GM18507 (cell line): ENCODE results near the gene SULT1B1.

Source experiments
- DNase-seq: peaks from one replicate; pipeline ENCODE4 v3.0.0; 2011; ENCODE audit warnings: low read depth; ENCODE audit not compliant: insufficient read length; ENCODE audit errors: extremely low spot score
- FAIRE-seq: peaks from 2 replicates; lab custom pipeline; 2011; peaks lifted over from hg19 to GRCh38; lab: Jason Lieb, UNC

The SULT1B1 gene

DNA sequence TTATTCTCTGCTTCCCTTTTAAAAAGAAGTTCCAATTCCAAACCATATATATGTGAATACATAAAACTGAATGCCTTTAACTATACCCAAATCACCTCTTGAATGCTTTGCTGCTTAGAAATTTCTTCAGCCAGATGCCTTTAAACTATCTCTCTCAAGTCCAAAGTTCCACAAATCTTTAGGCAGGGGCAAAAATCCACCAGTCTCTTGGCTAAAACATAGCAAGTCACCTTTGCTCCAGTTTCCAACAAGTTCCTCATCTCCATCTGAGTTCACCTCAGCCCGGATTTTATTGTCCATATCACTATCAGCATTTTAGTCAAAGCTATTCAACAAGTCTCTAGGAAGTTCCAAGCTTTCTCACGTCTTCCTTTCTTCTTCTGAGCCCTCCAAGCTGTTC is 49.8 kb downstream of the SULT1B1 start:
- DNase-seq (no peak), FAIRE-seq (no peak)

- DNase-seq (no peak), FAIRE-seq (no peak)
These were observed 52.2 kb downstream of the SULT1B1 start for GRCh38 chr4:69708211-69708610.

DNA sequence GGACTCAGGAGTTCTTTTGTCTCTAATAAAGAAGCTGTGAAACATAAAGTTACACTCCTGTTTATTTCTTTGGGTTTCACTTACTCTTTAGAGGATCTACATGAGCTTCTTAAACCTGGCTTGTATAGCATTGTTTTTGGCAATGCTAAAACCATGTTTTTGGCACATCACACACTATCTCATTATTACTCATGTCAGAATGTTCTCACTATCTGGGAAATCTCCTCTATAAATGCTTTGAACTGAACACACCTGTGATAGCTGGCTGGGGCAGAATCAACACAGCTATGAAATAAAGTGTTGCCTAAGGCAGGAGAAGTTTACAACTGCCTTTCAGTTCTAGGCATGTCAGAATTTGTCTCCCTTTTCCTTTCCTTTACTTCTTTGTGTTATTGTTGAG is 52.6 kb downstream of the SULT1B1 start:
- FAIRE-seq (no peak), DNase-seq (no peak)

DNA sequence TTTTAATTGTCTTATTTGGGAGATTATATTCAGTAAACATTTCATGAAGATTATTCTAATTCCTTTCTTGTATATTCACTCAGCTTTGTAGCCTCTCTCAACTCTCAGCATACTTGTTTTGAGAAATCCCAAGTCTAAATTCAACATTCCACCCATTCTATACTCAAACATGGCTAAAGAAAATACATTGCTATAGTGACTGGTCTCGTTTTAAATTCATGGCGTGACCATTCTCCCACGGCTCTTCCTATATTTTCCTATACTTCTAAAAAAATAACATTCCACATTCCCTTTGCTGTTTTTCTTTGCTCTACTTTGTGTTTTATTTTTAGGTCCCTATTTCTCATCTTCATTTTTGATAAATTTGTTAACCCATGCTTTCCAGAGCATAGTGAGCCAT is 58.2 kb downstream of the SULT1B1 start:
- DNase-seq (no peak), FAIRE-seq (no peak)

DNA sequence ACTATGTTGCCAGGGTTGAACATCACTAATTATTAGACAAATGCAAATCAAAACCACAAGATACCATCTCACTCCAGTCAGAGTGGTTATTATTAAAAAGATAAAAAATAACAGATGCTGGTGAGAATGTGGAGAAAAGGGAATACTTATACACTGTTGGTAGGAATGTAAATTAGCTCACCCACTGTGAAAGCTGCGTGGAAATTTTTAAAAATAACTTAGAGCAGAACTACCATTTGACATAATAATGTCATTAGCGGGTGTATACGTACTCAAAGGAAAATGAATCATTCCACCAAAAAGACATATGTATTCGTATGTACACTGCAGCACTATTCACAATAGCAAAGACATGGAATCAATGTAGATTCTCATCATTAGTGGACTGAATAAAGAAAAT is 58.7 kb downstream of the SULT1B1 start:
- FAIRE-seq (no peak), DNase-seq (no peak)

DNA sequence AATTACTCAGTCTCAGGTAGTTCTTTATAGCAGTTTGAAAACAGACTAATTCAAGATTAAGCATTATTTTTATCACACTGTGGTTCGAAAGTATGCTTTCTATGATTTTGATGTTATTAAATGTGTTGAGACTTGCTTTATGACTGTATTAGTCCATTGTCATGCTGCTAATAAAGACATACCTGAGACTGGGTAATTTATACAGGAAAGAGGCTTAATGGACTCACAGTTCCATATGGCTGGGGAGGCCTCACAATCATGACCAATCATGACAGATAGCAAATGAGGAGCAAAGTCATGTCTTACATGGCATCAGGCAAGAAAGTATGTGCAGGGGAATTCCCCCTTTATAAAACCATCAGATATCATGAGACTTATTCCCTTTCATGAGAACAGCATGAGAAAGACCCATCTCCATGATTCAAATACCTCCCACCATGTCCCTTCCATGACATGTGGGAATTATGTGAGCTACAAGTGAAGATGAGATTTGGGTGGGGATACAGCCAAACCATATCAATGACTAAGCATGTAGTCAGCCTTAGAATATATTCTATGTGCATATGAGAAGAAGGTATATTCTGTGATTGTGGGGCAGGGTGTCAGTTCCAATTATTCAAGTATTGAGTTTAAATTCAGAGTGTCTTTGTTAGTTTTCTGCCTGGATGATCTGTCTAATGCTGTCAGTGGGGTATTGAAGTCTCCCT is 62.7 kb downstream of the SULT1B1 start:
- FAIRE-seq (no peak), DNase-seq (no peak)

- FAIRE-seq: no peak
- DNase-seq: no peak
These were observed 70.8 kb downstream of the SULT1B1 start for GRCh38 chr4:69689599-69689998.

DNA sequence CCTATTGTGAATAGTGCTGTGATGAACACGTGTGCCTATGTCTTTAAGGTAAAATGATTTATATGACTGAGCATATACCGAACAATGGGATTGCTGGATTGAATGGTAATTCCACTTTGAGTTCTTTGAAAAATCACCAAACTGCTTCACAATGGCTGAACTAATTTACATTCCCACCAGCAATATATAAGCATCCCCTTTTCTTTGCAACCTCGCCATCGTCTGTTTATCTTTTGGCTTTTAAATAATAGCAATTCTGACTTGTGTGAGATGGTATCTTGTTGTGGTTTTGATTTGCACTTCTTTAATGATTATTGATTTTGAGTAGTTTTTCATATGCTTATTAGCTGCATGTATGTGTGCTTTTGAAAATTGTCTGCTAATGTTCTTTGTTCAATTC is 75.6 kb downstream of the SULT1B1 start:
- FAIRE-seq: no peak
- no peak for DNase-seq
